GM12878 (cell line): ENCODE data around the gene CTIF. TPM values are rescaled to one million over a fixed set of nuclear protein-coding genes. Genes with fewer than 3 reads are reported as not detected.

Experiments used
- ATAC-seq: fragments of 200-7000 bp; cut with Tn5 transposase; 3 replicates; pipeline ENCODE4 v1.9.1; 2020; ENCODE audit warnings: mild to moderate bottlenecking, moderate library complexity
- BruUV-seq: library from RNA; stranded (reverse); fragments of 400-500 nt; replicated peaks from 2 replicates; lab custom pipeline; 2021; lab: Mats Ljungman, UMichigan
- CTCF ChIA-PET: fragments of 300-600 bp; sonication (Branson Sonifier 250); formaldehyde crosslinking; extraction: SDS; loops from one replicate; lab custom pipeline; 2021; ENCODE audit warnings: inconsistent platforms; lab: Yijun Ruan, JAX
- POLR2A ChIA-PET: fragments of 350-600 bp; formaldehyde crosslinking; extraction: SDS; loops from one replicate; lab custom pipeline; 2021; ENCODE audit warnings: inconsistent platforms; lab: Charles Lee
- RAD21 ChIA-PET: fragments of 300-600 bp; sonication (Branson Sonifier 250); formaldehyde crosslinking; loops from one replicate; lab custom pipeline; 2023; ENCODE audit warnings: antibody characterized with exemption; ENCODE audit not compliant: unreplicated experiment; lab: Charles Lee
- SMC1A ChIA-PET: fragments of 300-600 bp; sonication (Branson Sonifier 250); formaldehyde crosslinking; loops from one replicate; lab custom pipeline; 2023; ENCODE audit not compliant: unreplicated experiment, uncharacterized antibody; lab: Charles Lee
- DNase-seq: peaks from one replicate; pipeline ENCODE4 v3.0.0-alpha.2; 2011; ENCODE audit warnings: low read depth, low spot score
- FAIRE-seq: peaks from 3 replicates; lab custom pipeline; 2011; peaks lifted over from hg19 to GRCh38; lab: Jason Lieb, UNC
- H2AFZ ChIP-seq: 2 replicates; pipeline ENCODE4 v1.6.0; 2011; ENCODE audit warnings: low read depth, low read length, control low read depth; ENCODE audit not compliant: control insufficient read depth
- H3K27ac ChIP-seq: 2 replicates; pipeline ENCODE4 v1.5.1; 2011; ENCODE audit warnings: control low read depth; ENCODE audit not compliant: control insufficient read depth, insufficient read depth
- H3K27me3 ChIP-seq, 2 experiments: replicated peaks in 1 of 2; 2 replicates each; pipeline versions ENCODE4 v1.6.0 to v1.6.1; 2011; ENCODE audit warnings: low read length in 1 of 2; ENCODE audit not compliant: control insufficient read depth in 2 of 2, insufficient read depth in 2 of 2
- H3K36me3 ChIP-seq, 2 experiments: 2 replicates each; pipeline ENCODE4 v1.5.1; 2011; ENCODE audit warnings: low read length in 1 of 2; ENCODE audit not compliant: control insufficient read depth in 2 of 2, insufficient read depth in 2 of 2
- H3K4me1 ChIP-seq: 2 replicates; pipeline ENCODE4 v1.6.1; 2011; ENCODE audit warnings: mild to moderate bottlenecking, low read length, moderate library complexity, mixed read lengths; ENCODE audit not compliant: control insufficient read depth, insufficient read depth
- H3K4me2 ChIP-seq: 2 replicates; pipeline ENCODE4 v1.6.0; 2011; ENCODE audit warnings: control low read depth; ENCODE audit not compliant: control insufficient read depth, insufficient read depth
- H3K4me3 ChIP-seq: fragments of 200-600 bp; sonication (generic); 2 replicates; pipeline ENCODE4 v1.5.1; 2016
- H3K79me2 ChIP-seq: 2 replicates; pipeline ENCODE4 v1.6.0; 2011; ENCODE audit warnings: low read length; ENCODE audit not compliant: control insufficient read depth, insufficient read depth
- H3K9ac ChIP-seq: 2 replicates; pipeline ENCODE4 v1.8.0; 2011; ENCODE audit warnings: low read length, control low read depth, mixed read lengths; ENCODE audit not compliant: control insufficient read depth, insufficient read depth
- H3K9me3 ChIP-seq: replicated peaks from 3 replicates; pipeline ENCODE4 v1.5.1; 2011; ENCODE audit warnings: mild to moderate bottlenecking, low read length; ENCODE audit not compliant: control insufficient read depth, insufficient read depth
- H4K20me1 ChIP-seq: 2 replicates; pipeline ENCODE4 v1.6.0; 2011; ENCODE audit not compliant: control insufficient read depth, insufficient read depth
- CHD2 ChIP-seq: IDR thresholded peaks from 2 replicates; pipeline ENCODE4 v1.6.1; 2011; ENCODE audit warnings: low read depth, low read length, improper control_type of control experiment, borderline replicate concordance
- E2F8 ChIP-seq: fragments of 450-650 bp; IDR thresholded peaks from 2 replicates; pipeline ENCODE4 v1.6.1; 2018; ENCODE audit warnings: mild to moderate bottlenecking, low read depth, moderate library complexity; ENCODE audit not compliant: partially characterized antibody
- GABPA ChIP-seq: IDR thresholded peaks from 2 replicates; pipeline ENCODE4 v1.6.1; 2014; ENCODE audit warnings: antibody characterized with exemption, low read depth, mild to moderate bottlenecking, inconsistent platforms
- HDAC6 ChIP-seq: fragments of 200-600 bp; sonication (generic); IDR thresholded peaks from one replicate; pipeline ENCODE4 v1.8.0; 2017; ENCODE audit warnings: antibody characterized with exemption; ENCODE audit not compliant: unreplicated experiment
- MAX ChIP-seq: IDR thresholded peaks from 2 replicates; pipeline ENCODE4 v1.6.1; 2012; ENCODE audit warnings: low read depth, low read length, improper control_type of control experiment
- MEF2A ChIP-seq: IDR thresholded peaks from 2 replicates; pipeline ENCODE4 v1.6.1; 2011; ENCODE audit warnings: low read depth, mild to moderate bottlenecking, low read length, moderate library complexity; ENCODE audit not compliant: insufficient read depth
- NFXL1 ChIP-seq: fragments of 450-650 bp; IDR thresholded peaks from 2 replicates; pipeline ENCODE4 v1.6.1; 2017; ENCODE audit warnings: antibody characterized with exemption, mild to moderate bottlenecking, borderline replicate concordance
- NR2F1 ChIP-seq: fragments of 450-650 bp; conservative IDR thresholded peaks from 2 replicates; pipeline ENCODE4 v1.6.1; 2017; ENCODE audit warnings: mild to moderate bottlenecking
- PKNOX1 ChIP-seq: fragments of 450-650 bp; IDR thresholded peaks from 2 replicates; pipeline ENCODE4 v1.6.1; 2016; ENCODE audit warnings: mild to moderate bottlenecking
- RAD21 ChIP-seq: IDR thresholded peaks from 2 replicates; pipeline ENCODE4 v1.6.1; 2011; ENCODE audit warnings: mild to moderate bottlenecking, low read depth, low read length, moderate library complexity; ENCODE audit not compliant: insufficient read depth
- ZBTB33 ChIP-seq: fragments of 450-650 bp; IDR thresholded peaks from 2 replicates; pipeline ENCODE4 v1.6.1; 2017; ENCODE audit warnings: mild to moderate bottlenecking
- WGBS: methylation state at CpG from one replicate; pipeline ENCODE4 v1.1.6; 2016; ENCODE audit warnings: low lambda C conversion rate; ENCODE audit not compliant: insufficient replicate concordance, insufficient coverage; ENCODE audit errors: missing lambda C conversion rate; 5-methylcytosine and 5-hydroxymethylcytosine counted together
- in situ Hi-C: fragments of 300-500 bp; cut with MboI; formaldehyde crosslinking; loops from 9 replicates; pipeline ENCODE4 v1.14.3; 2018; ENCODE audit warnings: mixed read lengths
- intact Hi-C: fragments of 100-400 bp; cut with micrococcal nuclease; formaldehyde crosslinking; loops from one replicate; pipeline ENCODE4 v1.14.2; 2022; ENCODE audit not compliant: unreplicated experiment
- polyA plus RNA-seq, 11 experiments: library from polyadenylated mRNA; depleted of rRNA in 4 of 11; unstranded in 6 of 11; stranded (reverse) in 5 of 11; fragments of >200 nt; fragmentation: Nextera tagmentation in 4 of 11; fragmentation: Illumina TruSeq in 1 of 11; extraction: Ambion mirVana in 4 of 11; extraction: Trizol in 1 of 11; gene quantifications; 1 replicate in 1 of 11; 2 replicates in 10 of 11; pipeline versions ENCODE4 v1.2.1 to v1.2.3, GENCODE V29; 2011 to 2016; ENCODE audit warnings: inconsistent platforms in 2 of 11, missing spikeins in 2 of 11, low read depth in 1 of 11
- total RNA-seq, 4 experiments: library from RNA; depleted of rRNA in 3 of 4; stranded (reverse); fragments of >200 nt in 3 of 4; fragmentation: Illumina TruSeq in 1 of 4; extraction: Trizol in 1 of 4; gene quantifications; 2 replicates each; pipeline versions ENCODE4 v1.2.1 to v1.2.3, GENCODE V29; 2013 to 2021

CTIF gene
- total and polyA plus RNA-seq, 10 of the 15 experiments (the other 5 are each of a cell fraction or from before 2014, with no cell fraction given) = 0.06 to 11.6 (median 2.5) TPM

- ChIA-PET SMC1A (interaction anchor here (0.9 kb wide), 1 partner anchor 359 kb away, joined by 4 read pairs; no protein-coding TSS in a partner anchor), RAD21 (no interaction called here), CTCF (no interaction called here), POLR2A (no interaction called here)
- no peak overlapping the region for H3K27ac ChIP-seq
- no peaks in the 10 kb centered on the region for H3K36me3 ChIP-seq
- in situ Hi-C loops = no loop called here
- ATAC-seq (no peak), DNase-seq (no peak), FAIRE-seq (no peak)
- no peaks in the 10 kb centered on the region for H3K9me3 ChIP-seq
- TF ChIP-seq HDAC6 = no peak
- no peak for TF ChIP-seq MAX
- no peak for TF ChIP-seq NFXL1
- TF ChIP-seq RAD21 = no peak
- no peak for TF ChIP-seq ZBTB33
- TF ChIP-seq MEF2A = no peak
- TF ChIP-seq PKNOX1 = no peak
- TF ChIP-seq CHD2 = no peak
- no peak for TF ChIP-seq GABPA
- TF ChIP-seq E2F8 = no peak
- no peak for TF ChIP-seq NR2F1
- H2AFZ ChIP-seq = no peak overlapping the region
- WGBS = 33% methylated on average over 3 of the region's 3 CpGs
- no TSS peak for BruUV-seq
- intact Hi-C loops = no loop called here
- peaks cover 0 to 3% of the 10 kb centered on the region in 2 experiments; a peak in 1 of 4 replicates for H3K27me3 ChIP-seq
- H3K4me2 ChIP-seq = no peak overlapping the region
- no peak overlapping the region for H3K9ac ChIP-seq
- H3K79me2 ChIP-seq = no peaks in the 10 kb centered on the region
- H4K20me1 ChIP-seq = no peaks in the 10 kb centered on the region
- H3K4me3 ChIP-seq = no peak overlapping the region
- no peaks in the 10 kb centered on the region for H3K4me1 ChIP-seq
Observed at GRCh38 chr18:48531908-48532307, 6.9 kb upstream of the CTIF start.
